AG09309 (cell line): Measurements from ENCODE around the gene PCMTD2.

ENCODE experiments used
- DNase-seq: peaks from one replicate; pipeline ENCODE4 v3.0.0-alpha.2; 2010; ENCODE audit warnings: low read depth
- H3K4me3 ChIP-seq: 2 replicates; pipeline ENCODE4 v1.5.1; 2011; ENCODE audit warnings: mild to moderate bottlenecking, low read depth, low read length, moderate library complexity; ENCODE audit not compliant: control insufficient read depth
- TF ChIP-seq, protein P1 (sequence below): IDR thresholded peaks from 2 replicates; pipeline ENCODE4 v1.5.1; 2011; ENCODE audit warnings: mild to moderate bottlenecking, low read depth, low read length, inconsistent platforms; ENCODE audit not compliant: insufficient read depth, control insufficient read depth; ENCODE audit errors: missing control alignments

The PCMTD2 gene

DNA sequence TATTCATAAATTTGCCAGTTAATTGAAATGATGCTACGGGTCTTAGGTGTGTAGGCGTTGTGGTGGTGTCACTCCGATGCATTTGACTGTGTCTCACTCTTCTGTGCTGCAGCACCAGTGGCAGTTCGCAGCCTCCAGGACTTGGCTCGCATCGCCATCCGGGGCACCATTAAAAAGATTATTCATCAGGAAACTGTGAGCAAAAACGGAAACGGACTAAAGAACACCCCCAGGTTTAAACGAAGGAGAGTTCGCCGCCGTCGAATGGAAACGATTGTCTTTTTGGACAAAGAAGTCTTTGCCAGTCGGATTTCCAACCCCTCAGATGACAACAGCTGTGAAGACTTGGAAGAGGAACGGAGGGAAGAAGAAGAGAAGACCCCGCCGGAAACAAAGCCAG, 17.6 kb downstream of the PCMTD2 start:
- TF ChIP-seq, protein P1, sequence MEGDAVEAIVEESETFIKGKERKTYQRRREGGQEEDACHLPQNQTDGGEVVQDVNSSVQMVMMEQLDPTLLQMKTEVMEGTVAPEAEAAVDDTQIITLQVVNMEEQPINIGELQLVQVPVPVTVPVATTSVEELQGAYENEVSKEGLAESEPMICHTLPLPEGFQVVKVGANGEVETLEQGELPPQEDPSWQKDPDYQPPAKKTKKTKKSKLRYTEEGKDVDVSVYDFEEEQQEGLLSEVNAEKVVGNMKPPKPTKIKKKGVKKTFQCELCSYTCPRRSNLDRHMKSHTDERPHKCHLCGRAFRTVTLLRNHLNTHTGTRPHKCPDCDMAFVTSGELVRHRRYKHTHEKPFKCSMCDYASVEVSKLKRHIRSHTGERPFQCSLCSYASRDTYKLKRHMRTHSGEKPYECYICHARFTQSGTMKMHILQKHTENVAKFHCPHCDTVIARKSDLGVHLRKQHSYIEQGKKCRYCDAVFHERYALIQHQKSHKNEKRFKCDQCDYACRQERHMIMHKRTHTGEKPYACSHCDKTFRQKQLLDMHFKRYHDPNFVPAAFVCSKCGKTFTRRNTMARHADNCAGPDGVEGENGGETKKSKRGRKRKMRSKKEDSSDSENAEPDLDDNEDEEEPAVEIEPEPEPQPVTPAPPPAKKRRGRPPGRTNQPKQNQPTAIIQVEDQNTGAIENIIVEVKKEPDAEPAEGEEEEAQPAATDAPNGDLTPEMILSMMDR: no peak
- no peak overlapping the region for H3K4me3 ChIP-seq
- DNase-seq: no peak

DNA sequence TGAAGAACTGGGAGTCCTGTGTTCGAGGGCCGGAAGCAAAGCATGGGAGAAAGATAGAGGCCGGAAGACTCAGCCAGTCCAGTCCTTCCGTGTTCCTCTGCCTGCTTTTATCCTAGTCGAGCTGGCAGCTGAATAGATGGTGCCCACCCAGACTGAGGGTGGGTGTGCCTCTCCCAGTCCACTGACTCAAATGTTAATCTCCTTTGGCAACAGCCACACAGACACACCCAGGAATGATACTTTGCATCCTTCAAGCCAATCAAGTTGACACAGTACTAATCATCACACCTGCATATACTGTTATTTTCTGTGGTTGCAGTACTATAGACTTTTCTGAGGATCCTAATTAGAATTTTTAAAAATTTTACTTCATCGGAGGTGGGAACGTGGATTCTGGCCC, 21.3 kb downstream of the PCMTD2 start:
- TF ChIP-seq, protein P1: no peak
- DNase-seq: no peak
- H3K4me3 ChIP-seq: no peak overlapping the region

- TF ChIP-seq, protein P1: no peak
- no peak overlapping the region for H3K4me3 ChIP-seq
- no peak for DNase-seq
Measured at GRCh38 chr20:64277571-64278316, 22.2 kb downstream of the PCMTD2 start.

DNA sequence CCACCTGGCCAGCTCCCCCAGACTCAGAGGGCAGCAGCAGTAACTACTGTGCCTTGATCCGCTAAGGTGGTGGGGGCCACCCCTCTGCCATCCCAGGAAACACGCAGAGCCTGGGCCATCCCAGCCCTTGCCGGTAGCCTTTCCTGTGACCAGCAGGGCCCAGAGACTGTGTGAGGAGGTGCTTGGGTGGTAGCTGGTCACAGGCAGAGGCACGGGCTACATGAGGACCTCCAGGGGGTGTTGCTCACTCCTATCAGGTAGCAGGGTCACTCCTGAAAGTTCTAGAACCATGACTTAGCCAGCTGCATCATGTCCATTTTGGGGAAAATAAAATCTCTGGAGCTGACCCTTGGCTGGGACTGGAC, 22.8 kb downstream of the PCMTD2 start:
- no peak for DNase-seq
- TF ChIP-seq, protein P1: no peak
- no peak overlapping the region for H3K4me3 ChIP-seq

DNA sequence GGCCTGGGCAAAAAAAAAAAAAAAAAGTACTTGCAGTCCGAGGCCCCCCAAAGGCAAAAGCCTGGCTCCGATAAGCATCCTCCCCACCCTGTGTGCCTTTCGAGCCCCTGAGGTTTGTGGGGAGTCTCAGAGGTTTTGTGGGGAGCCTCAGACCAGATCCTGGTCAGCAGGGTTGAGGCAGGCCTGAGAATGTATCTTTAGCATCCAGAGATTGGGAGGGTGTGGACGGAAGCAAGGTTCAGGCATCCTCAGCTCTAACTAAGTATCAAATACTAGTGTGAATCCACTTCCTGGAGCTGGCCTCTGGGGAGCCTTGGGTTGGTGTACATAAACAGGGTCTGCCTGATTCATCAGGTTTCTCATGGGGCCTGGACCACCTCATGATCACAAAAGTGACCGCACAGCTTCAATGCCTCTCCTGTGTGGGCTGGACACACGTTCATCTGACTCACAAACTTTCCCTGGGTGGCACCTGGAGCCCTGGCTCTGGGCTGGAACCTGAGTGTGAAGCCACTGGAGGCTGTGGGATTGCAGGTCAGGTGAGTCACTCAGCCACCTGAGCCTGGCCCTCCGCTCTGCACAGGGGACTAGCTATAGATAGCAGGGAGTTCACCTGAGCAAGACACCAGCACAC, 24.4 kb downstream of the PCMTD2 start:
- H3K4me3 ChIP-seq: no peak overlapping the region
- DNase-seq: no peak
- TF ChIP-seq, protein P1: no peak

GRCh38 chr20:64280460-64280843, 24.9 kb downstream of the PCMTD2 start:
- TF ChIP-seq, protein P1: no peak
- no peak for DNase-seq
- no peak overlapping the region for H3K4me3 ChIP-seq
